Caki2 (cell line): Measurements from ENCODE around the gene KCNJ4. TPM values are rescaled to one million over a fixed set of nuclear protein-coding genes. Genes with fewer than 3 reads are reported as not detected.
"Not testable (repeated sequence)": the region's sequence is repeated elsewhere in the genome, so short reads cannot be mapped to it uniquely, and the experiment has no call there.

Source experiments
- DNase-seq: peaks from one replicate; pipeline ENCODE4 v3.0.0-alpha.2; 2015; ENCODE audit warnings: low read depth
- in situ Hi-C: cut with HindIII; loops from 2 replicates; pipeline ENCODE4 v1.10.0; 2016; ENCODE audit warnings: low sequenced_read_pairs, low pct_unique_long_range_greater_than_20kb, mixed read lengths
- total RNA-seq: library from RNA; depleted of rRNA; stranded (reverse); fragments of >200 nt; shearing (Covaris generic); gene quantifications from 2 replicates; pipeline ENCODE4 v1.2.3, GENCODE V29; 2014; ENCODE audit warnings: low replicate concordance

Gene KCNJ4
- total RNA-seq, 1 experiment from 2014 or later: 1.5 TPM

DNA sequence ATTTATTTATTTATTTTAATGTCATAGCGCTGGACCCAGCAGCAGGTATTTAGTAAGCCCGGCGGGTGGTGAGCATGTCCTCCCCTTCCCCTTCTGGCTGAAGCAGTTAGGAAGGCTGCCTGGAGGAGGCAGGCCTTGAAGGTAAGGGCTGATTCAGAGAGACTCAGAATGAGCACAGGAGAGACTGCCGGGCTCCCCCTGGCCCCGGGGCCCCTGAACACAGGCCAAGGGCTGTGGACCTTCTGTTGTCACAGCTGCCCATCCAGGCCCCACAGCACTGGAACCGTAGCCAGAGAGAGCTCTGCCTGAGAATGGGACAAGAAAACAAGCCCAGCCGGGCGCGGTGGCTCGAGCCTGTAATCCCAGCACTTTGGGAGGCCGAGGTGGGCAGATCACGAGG lies 52.8 kb downstream of the KCNJ4 start:
- in situ Hi-C loops: no loop called here
- DNase-seq: no peak

DNA sequence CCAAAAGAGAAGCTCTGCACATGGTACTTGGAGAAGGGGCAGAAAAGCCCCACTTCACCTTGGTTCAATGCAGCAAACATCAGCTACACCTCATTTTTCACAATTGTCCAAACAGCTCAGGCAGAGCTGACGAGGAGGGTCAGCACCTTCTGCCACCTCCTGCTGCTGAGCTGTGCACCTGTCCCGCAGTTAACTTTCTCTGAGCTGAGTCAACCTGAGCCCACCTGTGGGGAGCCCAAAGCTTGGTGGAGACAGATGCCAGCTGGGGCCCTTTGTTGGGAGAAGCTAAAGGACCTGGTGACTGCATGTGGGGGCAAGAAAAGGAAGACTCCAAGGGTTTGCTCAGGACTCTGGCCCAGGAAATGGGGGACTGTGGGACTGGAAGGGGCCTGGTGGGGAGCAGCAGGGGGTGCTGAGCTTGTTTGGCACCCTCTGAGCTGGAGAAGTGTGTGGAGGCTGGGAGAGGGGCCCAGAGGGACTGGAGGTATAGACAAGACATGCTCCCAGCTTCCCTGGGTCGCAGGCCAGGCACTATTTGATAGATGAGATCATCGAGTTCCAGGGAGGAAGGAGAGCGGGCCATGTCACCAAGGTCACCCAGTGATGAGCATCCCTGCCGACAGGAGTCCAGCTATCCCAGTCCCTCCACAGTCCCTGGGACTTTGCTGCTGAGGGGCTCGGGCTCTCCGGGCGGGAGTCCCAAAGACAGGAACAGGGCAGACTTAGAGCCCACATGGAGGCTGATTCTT lies 53.5 kb downstream of the KCNJ4 start:
- in situ Hi-C loops: no loop called here
- DNase-seq: no peak

DNA sequence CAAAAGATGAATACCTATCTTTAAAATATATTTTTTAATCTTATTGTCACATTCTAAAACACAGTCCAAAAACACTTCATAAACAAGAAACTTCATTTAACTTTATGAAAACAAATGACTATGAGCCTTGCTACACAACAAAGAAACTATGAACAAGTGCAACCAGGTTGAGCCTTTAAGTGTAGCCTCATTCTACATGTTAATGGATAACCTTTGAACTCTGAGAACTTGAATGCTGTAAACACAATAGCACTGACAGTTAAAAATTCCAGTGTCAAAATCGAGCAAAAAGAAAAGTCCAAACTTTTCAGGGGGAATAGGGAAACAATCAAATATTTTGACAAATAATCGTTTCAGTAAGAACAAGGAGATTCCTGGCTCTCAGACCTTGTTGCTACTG lies 54.7 kb downstream of the KCNJ4 start:
- DNase-seq, in situ Hi-C loops: not testable (repeated sequence)

DNA sequence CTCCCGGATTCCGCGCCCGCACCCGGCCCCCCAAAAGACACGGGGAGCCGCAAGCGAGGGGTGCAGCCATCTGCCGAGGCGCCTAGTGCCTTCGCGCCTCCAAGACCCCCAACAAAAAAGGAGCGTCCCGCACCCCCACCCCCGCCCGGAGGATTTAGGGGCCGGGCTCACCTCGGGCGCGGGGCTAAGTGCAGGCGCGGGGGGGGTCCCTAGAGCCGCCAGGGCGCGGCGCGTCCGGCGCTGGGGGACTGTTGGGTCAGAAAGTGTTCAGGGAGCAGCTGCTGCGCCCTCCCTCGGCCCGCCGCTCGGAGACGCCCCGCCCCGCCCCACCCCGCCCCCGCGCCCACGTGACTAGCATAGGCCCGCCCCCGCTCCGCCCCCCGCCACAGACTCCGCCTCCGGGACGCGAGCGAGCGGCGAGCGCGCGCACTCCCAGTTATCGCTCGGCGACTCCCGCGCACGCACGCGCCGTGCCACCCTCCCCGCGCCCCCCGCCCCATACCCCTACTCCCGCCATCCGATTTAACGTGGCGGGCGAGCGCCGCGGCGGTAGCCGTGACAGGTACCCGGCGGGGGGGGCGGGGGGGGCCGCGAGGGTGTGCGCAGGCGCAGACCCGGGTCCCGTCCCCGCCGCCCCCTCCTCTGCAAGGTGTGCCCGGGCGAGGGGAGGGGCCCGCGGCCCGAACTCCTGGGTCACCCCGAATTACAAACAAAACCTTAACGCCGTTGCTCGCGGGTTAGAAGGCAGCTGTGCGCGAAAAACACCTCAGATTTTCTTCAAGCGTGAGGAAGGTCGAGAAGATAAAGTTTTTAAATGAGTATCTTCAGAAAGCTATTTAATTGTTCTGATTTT lies 56.2 kb downstream of the KCNJ4 start:
- in situ Hi-C loops: no loop called here
- DNase-seq: peak; percentile 56

DNA sequence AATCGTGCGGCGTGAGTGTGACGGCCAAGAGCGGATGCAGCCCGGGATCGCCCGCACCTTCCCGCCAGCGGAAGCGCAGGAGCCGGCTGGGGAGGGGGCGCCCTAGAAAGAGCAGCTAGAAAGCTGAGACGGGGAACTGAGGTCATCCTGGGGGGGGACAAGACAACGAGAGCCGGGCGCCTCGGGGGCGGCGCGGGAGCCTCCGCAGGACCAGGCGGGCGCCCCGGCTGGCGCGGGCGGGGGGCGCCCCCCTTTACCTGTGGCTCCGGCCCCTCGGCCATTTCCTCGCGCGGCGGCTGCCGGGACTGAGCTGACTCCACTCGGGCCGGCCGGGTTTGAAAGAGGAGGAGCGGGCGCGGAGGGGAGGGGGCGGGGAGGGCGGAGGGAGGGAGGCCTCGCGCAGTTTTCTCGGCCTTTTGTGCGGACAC lies 56.8 kb downstream of the KCNJ4 start:
- peak; percentile 56 for DNase-seq
- in situ Hi-C loops: not testable (repeated sequence)

DNA sequence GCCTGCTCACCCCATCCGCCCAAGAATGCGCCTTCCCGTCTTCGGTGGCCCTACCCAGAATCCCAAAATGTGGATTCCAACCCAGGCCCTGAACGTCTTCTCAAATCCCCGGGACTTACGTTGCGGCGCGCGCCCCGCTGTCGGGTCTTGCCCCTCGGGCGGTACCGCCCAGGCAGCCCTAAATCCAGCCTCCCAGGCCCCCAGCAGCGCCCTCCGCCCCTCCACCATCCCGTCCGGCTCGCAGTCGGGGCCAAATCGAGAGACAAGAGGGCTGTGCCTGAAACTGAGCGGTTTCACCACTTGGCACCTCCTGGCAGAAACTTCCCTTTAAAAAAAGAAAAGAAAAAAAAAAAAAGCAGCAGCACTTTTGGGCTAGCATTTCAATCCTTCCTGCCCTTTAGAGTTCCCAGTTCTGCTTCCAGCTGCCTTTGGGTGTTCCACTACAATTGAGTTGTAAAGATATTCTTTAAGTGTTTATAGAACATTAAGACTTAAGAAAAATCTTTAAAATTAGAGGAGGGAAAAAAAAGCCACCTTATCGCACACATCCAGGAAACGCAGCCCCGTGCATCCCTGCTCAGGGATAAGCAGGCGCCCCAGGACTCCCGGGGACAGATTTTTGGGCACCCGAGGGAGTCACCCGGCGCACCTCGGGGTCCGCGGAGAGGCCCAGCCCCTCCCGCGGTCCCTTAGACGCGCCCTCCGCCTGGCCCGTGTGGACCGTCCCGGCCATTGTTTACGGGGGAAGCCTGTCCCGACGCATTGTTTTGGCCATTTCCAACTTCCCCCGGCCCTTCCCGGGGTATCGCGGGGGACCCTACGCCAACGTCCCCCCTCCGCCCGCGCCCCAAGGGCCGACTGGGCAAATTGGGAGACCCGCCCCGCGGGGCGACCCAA lies 57.6 kb downstream of the KCNJ4 start:
- peak; percentile 31 for DNase-seq

DNA sequence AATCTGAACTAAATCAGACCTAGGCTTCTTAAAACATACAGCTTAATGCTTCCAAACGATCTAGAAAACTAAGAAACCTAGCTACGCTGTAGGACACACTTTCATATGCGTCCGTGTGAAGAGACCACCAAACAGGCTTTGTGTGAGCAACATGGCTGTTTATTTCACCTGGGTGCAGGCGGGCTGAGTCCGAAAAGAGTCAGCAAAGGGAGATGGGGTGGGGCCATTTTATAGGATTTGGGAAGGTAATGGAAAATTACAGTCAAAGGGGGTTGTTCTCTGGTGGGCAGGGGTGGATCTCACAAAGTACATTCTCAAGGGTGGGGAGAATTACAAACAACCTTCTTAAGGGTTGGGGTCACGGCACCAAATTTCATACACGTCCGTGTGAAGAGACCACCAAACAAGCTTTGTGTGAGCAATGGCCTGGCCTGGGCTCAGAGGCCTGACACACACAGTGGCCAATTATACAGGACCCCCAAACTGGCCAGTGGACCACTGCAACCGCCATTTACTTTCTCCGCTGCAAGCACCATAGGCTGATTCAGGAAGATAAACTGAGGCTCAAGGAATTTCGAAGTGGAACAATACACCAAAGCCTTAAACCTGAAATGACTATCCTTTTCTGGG lies 58.4 kb downstream of the KCNJ4 start:
- in situ Hi-C loops, DNase-seq: not testable (repeated sequence)

More for the DNA sequence above, 57.6 kb downstream of the KCNJ4 start:
- in situ Hi-C loops: no loop called here

DNA sequence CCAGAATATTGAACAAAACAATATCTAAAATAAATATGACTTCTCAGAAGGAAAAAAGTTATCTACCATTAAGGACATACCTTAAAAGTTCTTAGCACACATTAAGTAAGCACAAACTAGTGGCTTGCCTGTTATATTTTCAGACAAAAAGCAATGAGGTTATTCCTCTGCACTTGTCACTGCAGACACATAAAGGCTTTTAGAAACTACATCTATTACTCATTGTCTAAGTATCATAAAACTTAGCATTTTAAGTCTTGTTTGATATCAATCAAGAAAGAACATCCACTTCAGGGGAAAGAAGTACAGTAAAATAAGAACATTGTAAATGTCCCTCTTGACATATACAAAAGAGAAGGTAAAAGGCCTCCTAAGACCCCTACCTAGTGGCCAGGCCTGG lies 59.1 kb downstream of the KCNJ4 start:
- DNase-seq: peak; percentile 19
- in situ Hi-C loops: not testable (repeated sequence)

DNA sequence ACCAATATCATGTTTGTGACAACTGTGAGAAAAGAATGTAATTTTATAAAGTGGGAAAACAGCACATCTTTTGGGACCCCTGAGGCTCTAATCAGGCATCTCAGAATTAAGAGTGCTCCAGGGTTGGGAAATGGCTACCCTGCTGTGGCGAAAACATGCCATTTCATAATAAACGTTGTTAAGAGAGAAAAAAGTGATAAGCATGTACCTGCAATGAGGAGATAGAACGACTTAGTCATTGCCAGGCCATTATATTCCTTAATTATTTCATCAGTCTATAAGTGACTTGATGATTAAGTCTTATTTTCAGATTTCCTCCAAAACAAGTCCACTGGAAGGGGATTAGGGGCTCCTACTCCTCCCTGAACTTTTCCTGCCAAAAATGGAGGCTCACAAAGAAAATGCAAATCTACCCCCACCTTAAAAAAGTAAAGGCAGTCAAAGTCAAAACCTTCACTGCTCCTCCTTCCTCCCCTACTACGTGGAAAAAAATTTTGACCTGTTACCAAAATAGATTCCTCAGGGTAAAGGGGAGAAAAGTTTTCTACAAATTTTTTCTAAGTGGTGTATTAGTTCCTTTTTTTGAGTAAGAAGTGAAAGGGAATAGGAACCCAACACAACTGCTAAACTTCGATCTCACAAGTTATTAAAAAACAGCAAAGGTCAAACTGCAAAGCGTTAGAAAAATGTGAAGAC lies 59.9 kb downstream of the KCNJ4 start:
- DNase-seq, in situ Hi-C loops: not testable (repeated sequence)

DNA sequence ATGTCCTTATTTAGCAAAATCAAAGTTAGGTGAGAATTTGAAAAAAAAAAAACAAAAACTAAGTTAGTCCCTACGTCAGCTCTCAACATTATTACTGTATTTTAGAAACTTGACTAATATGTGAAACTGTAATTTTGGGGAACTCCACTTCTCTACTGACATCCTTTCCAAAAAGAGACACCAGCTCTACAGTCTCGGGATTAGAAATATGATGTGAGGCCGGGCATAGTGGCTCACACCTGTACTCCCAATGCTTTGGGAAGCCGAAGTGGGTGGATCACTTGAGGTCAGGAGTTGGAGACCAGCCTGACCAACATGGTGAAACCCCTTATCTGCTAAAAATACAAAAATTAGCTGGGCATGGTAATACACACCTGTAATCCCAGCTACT lies 65.6 kb downstream of the KCNJ4 start:
- DNase-seq, in situ Hi-C loops: not testable (repeated sequence)

DNA sequence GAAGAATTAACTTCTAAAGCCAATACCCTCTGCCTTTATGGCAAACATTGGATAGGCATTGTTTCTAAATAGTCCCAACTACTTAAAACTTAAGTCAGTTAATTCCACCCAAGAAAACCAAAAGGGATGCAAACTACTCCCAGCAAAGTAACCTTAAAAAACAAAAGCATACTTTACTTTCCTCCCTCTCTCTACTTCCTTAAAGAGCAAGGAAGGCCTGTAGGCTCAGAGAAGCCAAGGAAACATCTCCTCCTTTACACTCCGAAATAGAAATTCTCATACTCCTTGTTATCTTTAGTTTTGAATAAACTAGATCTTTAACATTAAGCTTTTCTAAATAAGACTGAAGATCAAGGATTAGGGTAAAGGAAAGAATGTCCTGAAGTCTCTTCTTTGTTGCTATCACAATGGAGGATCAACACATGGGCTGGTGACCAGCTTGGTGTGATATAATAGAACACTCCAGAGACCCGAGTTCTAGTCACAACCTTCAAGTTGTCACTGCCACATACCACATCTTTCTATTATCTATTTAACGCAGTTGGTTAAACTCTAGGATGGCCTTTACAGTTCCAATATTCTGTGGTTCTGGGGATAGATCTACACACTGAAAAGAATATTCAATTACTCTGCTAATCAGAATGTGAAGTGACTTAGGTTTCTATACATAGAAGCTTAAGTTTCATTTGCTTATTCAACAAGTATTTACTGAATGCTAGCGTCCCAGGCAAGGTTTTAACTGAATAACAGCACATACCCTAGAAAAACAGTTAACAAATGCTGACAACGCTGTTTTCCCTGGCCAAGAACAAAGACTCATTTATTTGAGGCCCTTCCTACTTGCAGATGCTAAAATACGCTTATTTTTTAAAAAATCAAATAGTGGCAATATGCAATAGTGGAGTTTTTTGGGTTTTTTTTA lies 66.2 kb downstream of the KCNJ4 start:
- not testable (repeated sequence) for DNase-seq

DNA sequence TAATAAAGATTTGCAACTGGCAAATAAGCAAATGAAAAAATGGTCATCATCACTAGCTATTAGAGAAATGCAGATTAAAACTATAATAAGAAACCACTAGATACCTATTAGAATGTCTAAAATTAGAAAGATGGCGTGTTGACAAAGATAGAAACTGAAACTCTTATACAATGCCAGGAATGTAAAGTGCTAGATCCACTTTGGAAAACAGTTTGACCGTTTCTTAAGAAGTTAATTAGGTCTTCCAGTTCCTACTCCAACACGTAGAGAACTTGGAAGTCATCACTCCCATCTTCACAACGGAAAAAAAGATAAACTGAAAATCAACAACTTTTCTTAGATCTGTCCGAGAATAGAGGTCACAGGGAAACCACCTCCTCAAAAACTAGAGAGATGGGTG lies 68.1 kb downstream of the KCNJ4 start:
- DNase-seq, in situ Hi-C loops: not testable (repeated sequence)

More for the DNA sequence above, 66.2 kb downstream of the KCNJ4 start:
- in situ Hi-C loops: not testable (repeated sequence)

DNA sequence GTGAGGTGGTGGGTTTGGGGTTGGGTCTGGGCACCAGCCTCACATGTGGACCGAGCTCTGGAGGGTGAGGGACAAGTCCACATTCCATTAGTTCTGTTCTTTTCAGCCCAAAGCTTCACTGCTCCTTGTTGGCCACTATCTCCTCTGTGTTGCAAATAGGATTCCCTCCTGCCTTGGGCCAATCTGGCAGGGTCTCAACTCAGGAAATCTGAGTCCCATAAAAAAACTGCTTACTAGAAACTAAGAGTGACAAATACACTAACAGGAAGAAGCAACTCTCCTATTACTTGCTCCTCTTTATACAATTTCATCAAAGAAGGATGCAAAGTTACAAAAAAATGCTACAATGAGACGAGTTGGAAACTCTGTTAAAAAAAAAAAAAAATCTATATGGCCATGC lies 71.6 kb downstream of the KCNJ4 start:
- in situ Hi-C loops: no loop called here
- no peak for DNase-seq

DNA sequence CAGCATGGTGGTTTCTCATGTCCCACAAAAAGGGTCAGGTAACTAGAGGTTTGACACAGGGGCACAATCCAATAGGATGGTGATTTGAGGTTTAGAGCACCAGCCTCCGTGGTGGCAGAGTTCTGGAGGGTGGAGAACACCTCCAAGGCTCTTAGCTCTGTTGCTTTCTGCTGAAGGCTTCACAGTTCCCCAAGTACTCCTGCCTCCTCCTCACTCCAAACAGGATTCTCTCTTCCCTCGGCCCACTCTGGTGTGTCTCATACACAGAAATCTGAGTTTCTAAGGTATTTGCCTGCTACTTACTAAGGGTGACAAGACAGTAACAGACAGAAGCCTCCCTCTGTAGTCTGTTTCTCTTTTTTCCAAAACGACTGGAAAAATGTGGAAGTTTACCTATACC lies 73.6 kb downstream of the KCNJ4 start:
- DNase-seq, in situ Hi-C loops: not testable (repeated sequence)
